Activated naive CD4-positive, alpha-beta T cell treated with anti-CD3 and anti-CD28 coated beads, Interleukin-2, amount 50 U/mL, for 16 hours (primary cell): Measurements from ENCODE around the gene IPO13.
A peak's percentile ranks its signal among the peaks of the same experiment; 100 is the strongest.

Experiments
- DNase-seq: peaks from one replicate; pipeline ENCODE4 v3.0.0-alpha.2; 2020

IPO13 gene

GRCh38 chr1:43975249-43975961 lies 28.7 kb downstream of the IPO13 start:
- DNase-seq: no peak

- no peak for DNase-seq
Measured at GRCh38 chr1:43976045-43976444, 29.3 kb downstream of the IPO13 start.

GRCh38 chr1:43976890-43977289 lies 30.1 kb downstream of the IPO13 start:
- no peak for DNase-seq

- DNase-seq: no peak
Measured at GRCh38 chr1:43977376-43978263, 30.9 kb downstream of the IPO13 start.

DNA sequence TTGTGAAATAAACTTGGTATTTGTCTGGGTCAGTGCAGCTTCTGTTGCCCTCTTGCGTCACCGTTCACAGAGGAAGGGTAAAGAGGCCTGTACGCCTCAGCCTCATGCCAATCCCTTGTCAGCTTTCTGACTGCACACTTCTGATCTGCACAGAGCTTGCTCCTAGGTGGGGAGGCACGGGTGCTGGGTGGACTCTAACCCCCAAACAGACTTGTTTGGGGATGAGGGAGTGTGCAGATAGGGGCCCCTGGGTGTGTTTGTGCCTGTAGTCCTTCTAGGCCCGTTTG lies 31.5 kb downstream of the IPO13 start:
- DNase-seq: no peak

- DNase-seq: peak; percentile 48
Measured at GRCh38 chr1:43978551-43979260, 32.0 kb downstream of the IPO13 start, which contains the start of gene B4GALT2. Gene B4GALT2, plus strand, starts transcription at chr1:43979210. Its CDS starts 1,951 bp downstream, at chr1:43981161.

DNA sequence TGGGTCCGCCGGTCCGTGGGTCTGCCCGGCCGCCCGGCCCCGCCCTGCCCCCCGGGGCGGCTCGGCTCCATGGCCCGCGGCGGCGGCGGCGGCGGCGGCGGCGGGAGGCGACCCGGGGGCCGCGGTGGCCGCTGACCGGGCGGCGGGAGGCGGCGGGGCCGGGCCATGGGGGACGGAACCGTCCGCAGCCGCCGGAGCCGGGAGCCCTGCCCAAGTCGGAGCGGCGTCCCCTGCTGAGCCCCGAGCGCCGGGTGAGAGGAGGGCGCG lies 32.4 kb downstream of the IPO13 start:
- DNase-seq: no peak

- DNase-seq: no peak
Measured at GRCh38 chr1:43979528-43980254, 32.9 kb downstream of the IPO13 start.

DNA sequence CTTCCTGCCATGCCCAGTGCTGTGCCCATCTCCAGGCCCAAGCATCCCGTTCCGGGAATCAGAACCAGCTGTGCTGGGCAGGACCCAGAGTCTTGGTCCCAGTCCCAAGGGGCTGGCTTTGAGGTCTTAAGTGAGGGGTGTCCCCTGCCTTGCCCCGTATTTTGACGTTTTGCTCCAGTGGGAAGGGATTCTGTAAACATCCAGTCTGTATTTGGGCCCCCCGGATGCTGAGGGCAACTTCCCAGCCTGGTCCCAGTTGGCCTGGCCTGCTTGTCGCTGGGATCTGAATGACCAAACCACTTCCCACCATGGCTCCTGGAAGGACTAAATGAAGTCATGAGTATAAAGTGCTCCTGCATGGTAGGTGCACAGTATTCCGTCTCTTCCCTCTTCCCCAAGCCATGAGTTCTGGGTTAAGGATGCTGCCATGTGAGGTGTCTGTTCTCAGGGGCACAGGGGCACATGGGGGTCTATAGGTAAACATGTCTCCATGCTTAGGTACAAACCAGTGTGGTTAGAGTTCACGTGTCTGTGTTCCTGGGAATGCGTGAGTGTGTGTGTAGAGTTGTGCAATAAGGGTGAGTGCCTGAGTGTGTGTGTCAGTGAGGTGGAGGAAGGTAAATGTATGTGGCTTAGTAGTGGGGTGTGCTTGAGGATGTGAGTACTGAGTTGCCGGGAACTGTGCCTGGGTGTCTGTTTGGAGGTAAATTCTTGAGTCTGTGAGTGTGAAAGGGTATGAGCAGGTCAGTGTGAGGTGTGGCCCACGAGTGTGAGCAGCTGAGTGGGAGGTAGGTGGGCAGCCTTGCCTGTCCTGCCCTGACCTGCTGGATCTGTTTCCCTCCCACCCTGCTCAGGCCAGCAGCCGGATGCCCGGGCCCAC lies 33.7 kb downstream of the IPO13 start:
- DNase-seq: no peak

GRCh38 chr1:43981135-43981491 lies 34.4 kb downstream of the IPO13 start:
- DNase-seq: no peak

- DNase-seq: no peak
Measured at GRCh38 chr1:43981636-43982035, 34.9 kb downstream of the IPO13 start.

DNA sequence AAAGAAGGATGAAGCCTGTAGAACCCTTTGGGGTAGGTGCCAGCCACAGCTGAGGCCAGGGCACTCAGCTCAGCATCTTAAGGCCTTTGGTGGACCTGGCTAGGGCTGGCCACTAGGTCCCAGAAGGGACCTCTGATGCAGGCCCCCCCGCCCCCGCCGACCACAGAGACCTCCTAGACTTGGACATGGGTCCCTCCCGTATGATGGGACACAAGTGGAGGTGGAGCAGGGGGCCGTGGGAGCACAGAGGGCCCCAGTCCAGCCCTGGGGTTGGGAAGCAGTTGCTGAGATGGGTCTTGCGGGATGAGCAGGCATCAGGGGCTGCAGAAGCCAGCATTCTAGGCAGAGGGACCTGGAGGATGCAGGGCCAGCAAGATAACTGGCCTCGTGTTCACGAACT lies 35.5 kb downstream of the IPO13 start:
- no peak for DNase-seq

- DNase-seq: no peak
Measured at GRCh38 chr1:43982808-43983207, 36.1 kb downstream of the IPO13 start.

DNA sequence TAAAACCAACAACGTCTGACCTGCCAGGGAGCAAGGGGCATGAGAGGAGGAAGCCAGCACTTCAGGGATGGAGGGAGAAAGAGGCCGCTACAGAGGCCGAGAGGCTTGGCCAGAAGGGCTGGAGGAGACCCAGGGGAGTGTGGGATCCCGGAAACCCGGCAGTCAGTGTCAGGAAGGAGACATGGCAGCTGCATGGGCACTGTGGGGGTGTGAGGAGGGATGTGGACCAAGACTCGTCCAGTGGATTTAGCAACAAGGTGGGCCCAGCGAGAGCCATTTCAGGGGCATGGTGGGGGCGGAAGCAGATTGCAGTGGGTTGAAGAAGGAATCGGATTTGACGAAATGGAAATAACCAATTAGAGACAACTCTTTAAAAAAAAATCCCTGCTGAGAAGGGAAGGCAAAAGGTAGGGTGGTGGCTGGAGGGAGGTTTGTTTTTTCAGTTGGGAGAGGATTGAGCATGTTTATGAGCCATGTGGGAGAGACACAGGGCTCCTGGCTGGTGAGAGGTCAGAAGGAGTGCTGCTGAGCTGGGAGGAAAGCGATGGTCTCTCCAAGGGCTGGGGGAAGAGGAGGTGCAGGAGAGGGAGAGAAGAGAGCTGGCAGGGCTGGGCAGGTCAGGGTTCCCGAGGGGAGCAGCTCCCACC lies 36.6 kb downstream of the IPO13 start:
- no peak for DNase-seq

DNA sequence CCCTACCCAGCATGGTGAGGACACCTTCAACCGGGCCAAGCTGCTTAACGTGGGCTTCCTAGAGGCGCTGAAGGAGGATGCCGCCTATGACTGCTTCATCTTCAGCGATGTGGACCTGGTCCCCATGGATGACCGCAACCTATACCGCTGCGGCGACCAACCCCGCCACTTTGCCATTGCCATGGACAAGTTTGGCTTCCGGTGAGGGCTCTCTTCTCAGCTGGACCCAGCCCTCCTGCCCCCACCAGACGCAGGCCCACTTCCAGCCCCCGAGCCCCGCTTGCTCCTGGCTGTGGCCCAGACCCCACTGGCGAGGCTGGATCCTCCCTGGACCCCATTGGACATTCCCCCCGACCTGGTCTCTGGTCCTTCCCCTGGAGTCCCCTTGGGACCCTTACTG lies 38.1 kb downstream of the IPO13 start:
- no peak for DNase-seq

DNA sequence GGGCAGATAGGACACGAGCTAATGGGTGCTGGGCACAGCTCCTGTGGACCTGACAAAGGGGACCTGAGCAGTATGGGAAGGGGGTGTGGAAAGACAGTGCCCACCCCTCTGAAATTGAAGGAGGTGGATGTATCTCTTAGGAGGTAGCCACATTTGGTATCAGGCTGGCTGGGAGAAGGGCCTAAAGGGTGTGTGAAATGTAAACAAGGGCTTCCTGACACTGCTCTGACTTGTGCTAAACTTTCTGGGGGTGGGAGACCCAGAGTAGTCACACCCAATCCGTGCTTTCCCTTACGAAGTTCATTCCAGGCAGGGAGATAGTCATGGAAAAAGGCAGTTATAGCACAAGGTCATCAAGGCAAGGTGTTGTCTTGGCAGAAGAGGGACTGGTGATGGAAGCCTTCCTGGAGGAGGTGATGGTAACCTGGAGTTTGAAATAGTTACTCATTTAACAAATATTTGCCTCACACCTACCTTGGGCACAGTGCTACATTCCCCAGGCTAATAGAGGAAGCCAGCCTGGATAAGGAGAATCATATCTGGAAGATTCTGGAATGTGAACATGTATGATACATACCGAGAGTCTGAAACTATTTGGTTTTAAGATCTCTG lies 39.3 kb downstream of the IPO13 start:
- no peak for DNase-seq

DNA sequence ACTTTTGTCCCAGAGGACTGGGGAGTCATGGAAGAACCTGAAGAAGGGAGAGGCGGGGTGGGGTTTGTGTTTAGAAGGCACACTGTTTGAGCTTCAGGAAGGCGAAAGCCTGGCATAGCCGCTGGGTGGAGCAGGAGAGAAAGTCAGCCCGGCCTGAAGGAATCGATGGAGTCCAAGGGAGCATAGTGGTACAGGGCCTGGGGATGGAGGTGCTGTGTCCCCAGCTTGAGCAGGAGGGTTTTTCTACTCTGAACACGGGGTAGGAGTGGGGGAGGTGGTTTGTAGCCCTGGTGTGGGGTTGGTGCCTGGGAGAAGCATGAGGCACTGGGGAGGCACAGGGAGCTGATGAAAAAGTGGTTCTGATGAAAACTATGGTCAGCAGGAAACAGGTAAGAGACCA lies 40.0 kb downstream of the IPO13 start:
- no peak for DNase-seq

DNA sequence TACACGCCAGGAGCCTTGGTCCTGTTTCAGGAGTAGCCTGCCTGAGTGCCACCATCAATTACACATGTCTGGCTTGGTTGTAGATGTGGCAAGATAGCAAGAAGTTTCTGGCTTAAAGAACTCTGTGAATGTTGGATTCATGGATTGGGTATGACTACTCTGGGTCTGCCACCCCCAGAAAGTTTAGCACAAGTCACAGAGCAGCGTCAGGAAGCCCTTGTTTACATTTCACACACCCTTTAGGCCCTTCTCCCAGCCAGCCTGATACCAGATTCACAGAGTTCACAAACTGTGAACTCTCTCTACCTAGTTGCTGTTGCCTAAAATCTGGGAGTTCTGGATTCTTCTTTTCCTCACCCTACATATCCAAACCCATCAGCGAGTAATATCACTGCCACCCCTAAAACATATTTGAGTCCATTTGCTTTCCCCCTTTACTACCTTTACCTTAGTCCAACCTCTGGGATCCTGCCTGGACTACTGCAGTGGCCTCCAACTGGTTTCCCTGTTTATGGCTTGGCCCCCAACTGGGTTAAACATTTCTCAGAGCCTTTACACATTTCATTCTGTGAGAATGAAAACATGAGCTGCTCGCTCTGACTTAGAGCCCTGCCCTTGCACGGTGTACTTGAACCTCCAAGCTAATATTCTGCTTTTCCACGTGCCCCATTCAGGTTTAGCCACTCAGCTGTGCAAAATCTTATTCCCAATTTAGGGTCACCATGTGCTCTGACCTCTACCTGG lies 40.6 kb downstream of the IPO13 start:
- DNase-seq: no peak

DNA sequence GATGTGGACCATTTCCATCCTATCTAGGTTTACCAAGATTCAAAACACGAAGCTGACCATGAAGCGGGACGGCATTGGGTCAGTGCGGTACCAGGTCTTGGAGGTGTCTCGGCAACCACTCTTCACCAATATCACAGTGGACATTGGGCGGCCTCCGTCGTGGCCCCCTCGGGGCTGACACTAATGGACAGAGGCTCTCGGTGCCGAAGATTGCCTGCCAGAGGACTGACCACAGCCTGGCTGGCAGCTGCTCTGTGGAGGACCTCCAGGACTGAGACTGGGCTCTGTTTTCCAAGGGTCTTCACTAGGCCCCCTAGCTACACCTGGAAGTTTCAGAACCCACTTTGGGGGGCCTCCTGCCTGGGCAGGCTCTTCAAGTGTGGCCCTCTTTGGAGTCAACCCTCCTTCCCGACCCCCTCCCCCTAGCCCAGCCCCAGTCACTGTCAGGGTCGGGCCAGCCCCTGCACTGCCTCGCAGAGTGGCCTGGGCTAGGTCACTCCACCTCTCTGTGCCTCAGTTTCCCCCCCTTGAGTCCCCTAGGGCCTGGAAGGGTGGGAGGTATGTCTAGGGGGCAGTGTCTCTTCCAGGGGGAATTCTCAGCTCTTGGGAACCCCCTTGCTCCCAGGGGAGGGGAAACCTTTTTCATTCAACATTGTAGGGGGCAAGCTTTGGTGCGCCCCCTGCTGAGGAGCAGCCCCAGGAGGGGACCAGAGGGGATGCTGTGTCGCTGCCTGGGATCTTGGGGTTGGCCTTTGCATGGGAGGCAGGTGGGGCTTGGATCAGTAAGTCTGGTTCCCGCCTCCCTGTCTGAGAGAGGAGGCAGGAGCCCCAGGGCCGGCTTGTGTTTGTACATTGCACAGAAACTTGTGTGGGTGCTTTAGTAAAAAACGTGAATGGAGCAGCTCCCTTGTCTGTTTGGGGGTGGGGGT lies 43.8 kb downstream of the IPO13 start:
- no peak for DNase-seq

- no peak for DNase-seq
Measured at GRCh38 chr1:43991200-43991475, 44.4 kb downstream of the IPO13 start.
